ENCODE data around the gene GLDC. TPM values are rescaled to one million over a fixed set of nuclear protein-coding genes. Genes with fewer than 3 reads are reported as not detected.

The GLDC gene
- total RNA-seq, 6 experiments from 2014 or later, result 76.2 to 103 (median 89.3) TPM

- intact Hi-C loops (cut with DNase I), result loop anchor here in 1 of 2 donors (10.0 kb wide), 1 partner anchor 105 kb away; no protein-coding TSS in a partner anchor
These were observed 65.9 kb downstream of the GLDC start for GRCh38 chr9:6579613-6580012.

GRCh38 chr9:6576987-6577386 is 68.5 kb downstream of the GLDC start:
- Histone ChIP-seq H3K4me1 (no peaks in the 10 kb centered on the region), H3K27me3 (no peaks in the 10 kb centered on the region), H3K9me3 (no peaks in the 10 kb centered on the region), H3K4me3 (no peak overlapping the region), H3K36me3 (peaks cover 0 to 5% (median 0%) of the 10 kb centered on the region in 4 donors), H3K27ac (no peak overlapping the region)
- intact Hi-C loops (cut with DNase I), result no loop called here
- ATAC-seq, result no peak
- no peak for DNase-seq
- TF ChIP-seq CTCF (IDR thresholded peaks at IDR 0.05) (no peak), POLR2A (IDR thresholded peaks at IDR 0.05) (no peak)
- WGBS (ENCODE audit: insufficient coverage, low coverage, low lambda C conversion rate, missing lambda C conversion rate), result 95% methylated on average over 4 of the region's 6 CpGs

More at GRCh38 chr9:6579613-6580012, 65.9 kb downstream of the GLDC start:
- Histone ChIP-seq H3K27ac (no peak overlapping the region), H3K4me1 (no peaks in the 10 kb centered on the region), H3K36me3 (peaks cover 0 to 24% (median 5%) of the 10 kb centered on the region in 4 donors), H3K4me3 (no peak overlapping the region), H3K27me3 (no peaks in the 10 kb centered on the region), H3K9me3 (no peaks in the 10 kb centered on the region)
- ATAC-seq (no peak), DNase-seq (no peak)
- WGBS (ENCODE audit: insufficient coverage, low coverage, low lambda C conversion rate, missing lambda C conversion rate), result 67% methylated on average over 4 of the region's 6 CpGs
- TF ChIP-seq POLR2A (IDR thresholded peaks at IDR 0.05) (no peak), CTCF (IDR thresholded peaks at IDR 0.05) (no peak)

GRCh38 chr9:6575324-6576034 is 70.0 kb downstream of the GLDC start:
- DNase-seq (no peak), ATAC-seq (no peak)
- no peak for TF ChIP-seq CTCF (IDR thresholded peaks at IDR 0.05)
- TF ChIP-seq POLR2A (IDR thresholded peaks at IDR 0.05), result no peak
- intact Hi-C loops (cut with DNase I), result no loop called here
- H3K27ac ChIP-seq, result no peak overlapping the region
- H3K9me3 ChIP-seq, result no peaks in the 10 kb centered on the region
- no peaks in the 10 kb centered on the region for H3K27me3 ChIP-seq
- no peaks in the 10 kb centered on the region for H3K36me3 ChIP-seq
- H3K4me1 ChIP-seq, result no peaks in the 10 kb centered on the region
- WGBS (ENCODE audit: insufficient coverage, low coverage, low lambda C conversion rate, missing lambda C conversion rate), result 69% methylated on average over 4 of the region's 4 CpGs
- H3K4me3 ChIP-seq, result no peak overlapping the region

DNA sequence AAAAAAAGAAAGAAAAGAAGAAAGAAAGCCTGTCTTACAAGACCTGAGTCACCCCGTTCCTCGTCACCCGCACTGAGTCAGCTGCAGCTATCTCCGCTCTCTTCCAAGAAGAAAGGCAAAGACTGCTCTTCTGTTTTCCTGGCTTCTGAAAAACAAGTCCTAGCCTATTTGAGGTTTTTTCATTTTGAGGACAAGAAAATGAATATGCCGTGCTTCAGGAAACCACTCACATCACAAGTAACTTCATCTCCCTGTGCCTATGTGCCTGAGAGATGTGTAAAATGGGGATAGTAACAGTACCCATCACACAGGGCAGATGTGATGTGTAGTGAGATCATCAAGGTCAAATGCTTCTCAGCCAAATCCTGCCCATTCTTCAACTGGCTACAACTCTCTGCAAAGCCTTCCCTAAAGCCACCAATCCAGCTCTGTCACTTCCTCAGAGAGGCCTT is 78.4 kb downstream of the GLDC start:
- no peak overlapping the region for H3K4me3 ChIP-seq
- peaks cover 0 to 17% (median 8%) of the 10 kb centered on the region in 4 donors for H3K36me3 ChIP-seq
- ATAC-seq, result no peak
- intact Hi-C loops (cut with DNase I), result loop anchor here in 1 of 2 donors (5.0 kb wide), 1 partner anchor 210 kb away; no protein-coding TSS in a partner anchor
- TF ChIP-seq CTCF (IDR thresholded peaks at IDR 0.05) (no peak), POLR2A (IDR thresholded peaks at IDR 0.05) (no peak)
- no peak overlapping the region for H3K27ac ChIP-seq
- H3K4me1 ChIP-seq, result no peaks in the 10 kb centered on the region
- no peaks in the 10 kb centered on the region for H3K27me3 ChIP-seq
- no peak for DNase-seq
- WGBS (ENCODE audit: insufficient coverage, low coverage, low lambda C conversion rate, missing lambda C conversion rate), result 82% methylated on average over 5 of the region's 5 CpGs
- no peaks in the 10 kb centered on the region for H3K9me3 ChIP-seq

Measured in right lobe of liver (tissue), 6 donors.